Natural killer cell (primary cell): ENCODE measurements around the gene FREM3. TPM values are rescaled to one million over a fixed set of nuclear protein-coding genes. Genes with fewer than 3 reads are reported as not detected.

Source experiments
- ATAC-seq, 3 donors: fragments of 150-1000 bp in 2 of 3; fragments of 200-7000 bp in 1 of 3; cut with Tn5 transposase; 1 replicate in 1 of 3; 2 replicates in 2 of 3; pipeline ENCODE4 v1.10.0; 2021; ENCODE audit warnings: mild to moderate bottlenecking in 2 of 3, moderate library complexity in 2 of 3
- DNase-seq, 2 donors: peaks; one replicate each; pipeline versions ENCODE4 v3.0.0 to v3.0.0-alpha.2; 2013 to 2021; ENCODE audit warnings: mixed read lengths in 1 of 2
- H3K27ac ChIP-seq: one replicate; pipeline ENCODE4 v1.5.1; 2013; ENCODE audit warnings: mild to moderate bottlenecking, low read length
- H3K27me3 ChIP-seq: one replicate; pipeline ENCODE4 v1.6.1; 2013; ENCODE audit warnings: low read length; ENCODE audit not compliant: control insufficient read depth, insufficient read depth
- H3K36me3 ChIP-seq: one replicate; pipeline ENCODE4 v1.6.1; 2013; ENCODE audit warnings: low read length; ENCODE audit not compliant: control insufficient read depth, insufficient read depth
- H3K4me1 ChIP-seq: one replicate; pipeline ENCODE4 v1.6.1; 2013; ENCODE audit warnings: low read length; ENCODE audit not compliant: control insufficient read depth, insufficient read depth
- H3K4me3 ChIP-seq: one replicate; pipeline ENCODE4 v1.5.1; 2013; ENCODE audit warnings: low read length
- H3K9me3 ChIP-seq: one replicate; pipeline ENCODE4 v1.6.1; 2013; ENCODE audit warnings: low read length; ENCODE audit not compliant: control insufficient read depth, insufficient read depth
- H3K27ac Mint-ChIP-seq, 2 donors: one replicate each; pipeline ENCODE4 v1.8.0; 2022; ENCODE audit warnings: mild to moderate bottlenecking in 2 of 2, mixed read lengths in 2 of 2, moderate library complexity in 1 of 2
- H3K27me3 Mint-ChIP-seq, 2 donors: one replicate each; pipeline ENCODE4 v1.8.0; 2022; ENCODE audit warnings: low read depth in 2 of 2, mixed read lengths in 2 of 2
- H3K36me3 Mint-ChIP-seq: one replicate; pipeline ENCODE4 v1.8.0; 2022; ENCODE audit warnings: mixed read lengths
- H3K4me1 Mint-ChIP-seq, 2 donors: one replicate each; pipeline ENCODE4 v1.8.0; 2022; ENCODE audit warnings: mixed read lengths in 2 of 2
- H3K4me3 Mint-ChIP-seq: one replicate; pipeline ENCODE4 v1.8.0; 2022; ENCODE audit warnings: mild to moderate bottlenecking, moderate library complexity, mixed read lengths
- H3K9me3 Mint-ChIP-seq, 2 donors: one replicate each; pipeline ENCODE4 v1.8.0; 2022; ENCODE audit warnings: mixed read lengths in 2 of 2
- WGBS: methylation state at CpG from one replicate; pipeline ENCODE4 v1.1.7; 2013; ENCODE audit warnings: missing lambda C conversion rate; ENCODE audit not compliant: insufficient coverage; 5-methylcytosine and 5-hydroxymethylcytosine counted together
- intact Hi-C: fragments of 100-400 bp; cut with micrococcal nuclease; formaldehyde crosslinking; loops from one replicate; pipeline ENCODE4 v1.14.2; 2022
- total RNA-seq, 4 donors: library from RNA; stranded (reverse); fragments of 120-200 nt in 1 of 4; gene quantifications; one replicate each; pipeline versions ENCODE4 v1.2.3 to v1.2.4, GENCODE V29; 2013 to 2022
- TF ChIP-seq, protein P1 (sequence below): fragments of 200-600 bp; IDR thresholded peaks from one replicate; pipeline ENCODE4 v1.8.0; 2022; ENCODE audit warnings: antibody characterized with exemption

The FREM3 gene
- total RNA-seq, 3 donors from 2014 or later (not counting 1 experiment from before 2014, with no cell fraction given) = 0.07 TPM; not detected in 2

GRCh38 chr4:143586080-143586479 is 114.4 kb downstream of the FREM3 start:
- intact Hi-C loops = no loop called here
- H3K27me3 ChIP-seq = no peaks in the 10 kb centered on the region
- H3K27ac ChIP-seq = no peak overlapping the region
- H3K9me3 Mint-ChIP-seq = peaks cover 0 to 7% of the 10 kb centered on the region in 2 donors
- H3K4me3 Mint-ChIP-seq = no peak overlapping the region
- H3K4me1 Mint-ChIP-seq = no peaks in the 10 kb centered on the region
- H3K4me3 ChIP-seq = no peak overlapping the region
- H3K27ac Mint-ChIP-seq = no peak overlapping the region
- H3K27me3 Mint-ChIP-seq = no peaks in the 10 kb centered on the region
- ATAC-seq = no peak
- H3K36me3 Mint-ChIP-seq = peaks cover 7% of the 10 kb centered on the region
- DNase-seq = no peak
- H3K36me3 ChIP-seq = no peaks in the 10 kb centered on the region
- H3K4me1 ChIP-seq = no peaks in the 10 kb centered on the region
- TF ChIP-seq, protein P1, sequence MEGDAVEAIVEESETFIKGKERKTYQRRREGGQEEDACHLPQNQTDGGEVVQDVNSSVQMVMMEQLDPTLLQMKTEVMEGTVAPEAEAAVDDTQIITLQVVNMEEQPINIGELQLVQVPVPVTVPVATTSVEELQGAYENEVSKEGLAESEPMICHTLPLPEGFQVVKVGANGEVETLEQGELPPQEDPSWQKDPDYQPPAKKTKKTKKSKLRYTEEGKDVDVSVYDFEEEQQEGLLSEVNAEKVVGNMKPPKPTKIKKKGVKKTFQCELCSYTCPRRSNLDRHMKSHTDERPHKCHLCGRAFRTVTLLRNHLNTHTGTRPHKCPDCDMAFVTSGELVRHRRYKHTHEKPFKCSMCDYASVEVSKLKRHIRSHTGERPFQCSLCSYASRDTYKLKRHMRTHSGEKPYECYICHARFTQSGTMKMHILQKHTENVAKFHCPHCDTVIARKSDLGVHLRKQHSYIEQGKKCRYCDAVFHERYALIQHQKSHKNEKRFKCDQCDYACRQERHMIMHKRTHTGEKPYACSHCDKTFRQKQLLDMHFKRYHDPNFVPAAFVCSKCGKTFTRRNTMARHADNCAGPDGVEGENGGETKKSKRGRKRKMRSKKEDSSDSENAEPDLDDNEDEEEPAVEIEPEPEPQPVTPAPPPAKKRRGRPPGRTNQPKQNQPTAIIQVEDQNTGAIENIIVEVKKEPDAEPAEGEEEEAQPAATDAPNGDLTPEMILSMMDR = no peak
- H3K9me3 ChIP-seq = no peaks in the 10 kb centered on the region

DNA sequence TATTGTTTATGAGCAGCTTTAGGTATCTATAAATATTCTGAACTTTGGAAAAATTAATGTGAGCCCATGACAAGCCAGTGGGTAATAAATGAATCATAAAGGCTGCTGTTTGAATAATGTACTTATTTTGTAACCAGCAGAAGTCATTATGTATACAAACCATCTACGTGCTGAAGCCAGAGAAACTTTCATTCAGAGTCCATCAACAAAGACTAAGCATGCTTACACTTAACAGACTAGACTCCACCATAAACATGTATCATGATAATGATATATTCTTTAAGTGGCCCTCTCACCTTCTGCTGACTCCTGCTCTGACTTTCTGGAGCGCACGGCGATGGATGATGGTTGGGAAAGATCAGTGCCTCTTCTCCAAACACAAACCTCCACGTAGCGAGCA is 114.9 kb downstream of the FREM3 start:
- no peaks in the 10 kb centered on the region for H3K27me3 ChIP-seq
- Mint-ChIP-seq H3K4me3 (no peak overlapping the region), H3K4me1 (no peaks in the 10 kb centered on the region), H3K36me3 (peaks cover 7% of the 10 kb centered on the region), H3K9me3 (peaks cover 0 to 7% of the 10 kb centered on the region in 2 donors), H3K27ac (no peak overlapping the region), H3K27me3 (no peaks in the 10 kb centered on the region)
- intact Hi-C loops = no loop called here
- 99% methylated on average over 5 of the region's 6 CpGs for WGBS
- H3K36me3 ChIP-seq = no peaks in the 10 kb centered on the region
- H3K9me3 ChIP-seq = no peaks in the 10 kb centered on the region
- DNase-seq = no peak
- H3K27ac ChIP-seq = no peak overlapping the region
- no peak overlapping the region for H3K4me3 ChIP-seq
- TF ChIP-seq, protein P1 = no peak
- H3K4me1 ChIP-seq = no peaks in the 10 kb centered on the region
- no peak for ATAC-seq

DNA sequence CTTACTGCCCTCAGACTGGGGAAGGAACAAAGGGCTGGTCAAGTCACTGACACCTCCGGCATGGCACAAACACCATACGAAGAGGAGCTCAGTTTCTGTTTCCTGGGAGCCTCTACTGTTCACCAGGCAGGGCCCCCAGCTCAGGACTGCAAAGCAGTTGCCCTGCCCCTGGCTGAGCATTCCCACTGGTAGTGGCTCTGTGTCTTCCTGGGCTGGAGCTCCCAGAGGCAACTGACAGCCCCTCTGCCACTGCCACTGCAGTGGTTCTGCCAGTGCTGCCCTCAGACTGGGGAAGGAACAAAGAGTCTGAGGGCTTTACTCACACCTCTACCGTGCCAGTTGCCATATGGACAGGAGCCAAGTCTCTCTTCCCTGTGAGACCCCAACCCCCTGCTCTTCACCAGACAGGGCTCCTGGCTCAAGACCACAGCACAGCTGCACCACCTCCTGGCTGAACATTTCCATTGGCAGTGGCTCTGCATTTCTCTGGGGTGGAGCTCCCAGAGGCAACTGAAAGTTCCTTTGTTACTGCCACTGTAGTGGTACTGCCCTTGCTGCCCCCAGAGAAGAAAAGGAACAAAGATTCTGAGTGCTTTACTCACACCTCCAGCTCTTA is 119.0 kb downstream of the FREM3 start:
- Mint-ChIP-seq H3K4me3 (no peak overlapping the region), H3K27me3 (no peaks in the 10 kb centered on the region), H3K4me1 (no peaks in the 10 kb centered on the region), H3K9me3 (peaks cover 0 to 5% of the 10 kb centered on the region in 2 donors), H3K27ac (no peak overlapping the region), H3K36me3 (peaks cover 7% of the 10 kb centered on the region)
- ATAC-seq (no peak), DNase-seq (no peak)
- H3K4me1 ChIP-seq = no peaks in the 10 kb centered on the region
- TF ChIP-seq, protein P1 = no peak
- no peak overlapping the region for H3K27ac ChIP-seq
- no peaks in the 10 kb centered on the region for H3K9me3 ChIP-seq
- H3K4me3 ChIP-seq = no peak overlapping the region
- intact Hi-C loops = no loop called here
- WGBS = 85% methylated on average over 3 of the region's 3 CpGs
- no peaks in the 10 kb centered on the region for H3K36me3 ChIP-seq
- H3K27me3 ChIP-seq = no peaks in the 10 kb centered on the region

DNA sequence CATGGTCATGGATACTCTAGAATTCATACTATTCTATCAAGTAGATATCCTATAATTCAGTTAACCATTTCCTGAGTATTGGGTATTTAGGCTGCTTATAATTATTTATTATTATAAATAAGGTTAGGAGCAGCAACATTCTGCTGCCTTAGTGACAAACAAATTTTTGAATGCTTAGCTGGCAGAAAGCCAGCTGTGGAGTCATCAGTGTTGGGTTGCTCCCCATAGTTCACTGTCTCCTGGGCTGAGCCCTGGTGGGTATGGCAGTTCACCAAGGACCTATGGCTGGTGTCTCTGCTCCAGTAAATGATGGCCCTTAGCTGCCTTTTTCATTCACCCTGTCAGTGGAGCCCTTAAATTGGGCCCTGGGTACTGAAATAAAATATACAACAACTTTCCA is 125.1 kb downstream of the FREM3 start:
- no peak for ATAC-seq
- Histone ChIP-seq H3K4me3 (no peak overlapping the region), H3K36me3 (no peaks in the 10 kb centered on the region), H3K27me3 (no peaks in the 10 kb centered on the region), H3K27ac (no peak overlapping the region), H3K9me3 (no peaks in the 10 kb centered on the region), H3K4me1 (no peaks in the 10 kb centered on the region)
- TF ChIP-seq, protein P1 = no peak
- Mint-ChIP-seq H3K27ac (no peak overlapping the region), H3K4me1 (no peaks in the 10 kb centered on the region), H3K4me3 (no peak overlapping the region), H3K27me3 (no peaks in the 10 kb centered on the region), H3K36me3 (no peaks in the 10 kb centered on the region), H3K9me3 (no peaks in the 10 kb centered on the region)
- intact Hi-C loops = no loop called here
- no peak for DNase-seq
